Adrenal gland (tissue), 12 donors: ENCODE results near the gene CNNM4. TPM values are rescaled to one million over a fixed set of nuclear protein-coding genes. Genes with fewer than 3 reads are reported as not detected.
"Not testable (repeated sequence)": the region's sequence is repeated elsewhere in the genome, so short reads cannot be mapped to it uniquely, and the experiment has no call there.

ENCODE experiments used
- DNase-seq, 7 donors: peaks; one replicate each; pipeline ENCODE4 v3.0.0-alpha.2; 2019 to 2020
- H3K27ac ChIP-seq, 5 donors: fragments of 200-600 bp; sonication (generic) in 4 of 5; 1 replicate in 3 of 5; 2 replicates in 2 of 5; pipeline versions ENCODE4 v1.5.1 to v1.8.0; 2016 to 2020; ENCODE audit warnings: mild to moderate bottlenecking in 1 of 5
- H3K27me3 ChIP-seq: fragments of 200-600 bp; 2 replicates; pipeline ENCODE4 v1.8.0; 2021
- H3K36me3 ChIP-seq, 2 donors: fragments of 200-600 bp; replicated peaks in 1 of 2; 1 replicate in 1 of 2; 2 replicates in 1 of 2; pipeline versions ENCODE4 v1.5.1 to v1.8.0; 2018 to 2022
- H3K4me1 ChIP-seq, 2 donors: fragments of 200-600 bp; replicated peaks in 1 of 2; 1 replicate in 1 of 2; 2 replicates in 1 of 2; pipeline versions ENCODE4 v1.5.1 to v1.8.0; 2018 to 2021
- H3K4me3 ChIP-seq, 4 donors: fragments of 200-600 bp; sonication (generic) in 3 of 4; one replicate each; pipeline ENCODE4 v1.5.1; 2016 to 2018
- H3K9me3 ChIP-seq, 3 donors: fragments of 200-600 bp; sonication (generic) in 1 of 3; replicated peaks in 1 of 3; 1 replicate in 2 of 3; 2 replicates in 1 of 3; pipeline versions ENCODE4 v1.5.1 to v1.8.0; 2016 to 2021
- POLR2A ChIP-seq, 2 donors: fragments of 450-650 bp; IDR thresholded peaks; one replicate each; pipeline ENCODE4 v1.6.1; 2017; ENCODE audit warnings: antibody characterized with exemption in 2 of 2, mild to moderate bottlenecking in 2 of 2, moderate library complexity in 1 of 2
- WGBS, 4 donors: extraction: QIAGEN DNeasy Blood & Tissue Kit in 2 of 4; methylation state at CpG; one replicate each; pipeline versions ENCODE4 v1.1.5 to v1.1.7; 2013 to 2017; 5-methylcytosine and 5-hydroxymethylcytosine counted together
- intact Hi-C, 2 donors: fragments of 100-400 bp; cut with DNase I; formaldehyde crosslinking; loops; one replicate each; pipeline versions ENCODE4 v1.14.1 to v1.15.0; 2022 to 2023
- polyA plus RNA-seq, 3 donors: library from polyadenylated mRNA; stranded (reverse); fragments of 200-250 nt in 2 of 3; fragments of 350-450 nt in 1 of 3; fragmentation: Illumina TruSeq in 1 of 3; extraction: RNeasy Lipid Tissue Mini Kit (QIAGEN cat#74804) in 1 of 3; gene quantifications; one replicate each; pipeline ENCODE4 v1.2.3, GENCODE V29; 2013 to 2014
- total RNA-seq, 9 donors: library from RNA; depleted of rRNA in 4 of 9; stranded (reverse); fragments of >200 nt in 4 of 9; fragments of 120-200 nt in 1 of 9; fragmentation: NEBNext Ultra II Directional in 1 of 9; extraction: Animal tissue kit (Norgen Biotek cat#: 25700) in 1 of 9; gene quantifications; one replicate each; pipeline versions ENCODE4 v1.1.0 to v1.2.4, GENCODE V29; 2013 to 2023
- TF ChIP-seq, protein P1 (sequence below), 6 experiments: fragments of 450-650 bp in 4 of 6; fragments of 200-600 bp in 2 of 6; sonication (generic) in 1 of 6; IDR thresholded peaks; 1 replicate in 5 of 6; 2 replicates in 1 of 6; pipeline versions ENCODE4 v1.5.1 to v1.8.0; 2016 to 2021; ENCODE audit warnings: antibody characterized with exemption in 6 of 6, mild to moderate bottlenecking in 2 of 6, moderate library complexity in 1 of 6
- donor health status: healthy with polysubstance abuse.
- donor health status: Bipolar disorder and iron deficiency.
- donor health status: DM: yes; HTN: yes; CAD: no.
- donor health status: DM: no; HTN: no; CAD: no.
- donor health status: DM: no; HTN: no; CAD: no.
- donor health status: DM: yes; HTN: yes; CAD: no.

Gene CNNM4
- total and polyA plus RNA-seq, 12 donors, result 2.2 to 7.7 (median 4.4) TPM

GRCh38 chr2:96788442-96789244 is 27.9 kb downstream of the CNNM4 start:
- no peak for TF ChIP-seq POLR2A (IDR thresholded peaks at IDR 0.05)
- TF ChIP-seq, protein P1, sequence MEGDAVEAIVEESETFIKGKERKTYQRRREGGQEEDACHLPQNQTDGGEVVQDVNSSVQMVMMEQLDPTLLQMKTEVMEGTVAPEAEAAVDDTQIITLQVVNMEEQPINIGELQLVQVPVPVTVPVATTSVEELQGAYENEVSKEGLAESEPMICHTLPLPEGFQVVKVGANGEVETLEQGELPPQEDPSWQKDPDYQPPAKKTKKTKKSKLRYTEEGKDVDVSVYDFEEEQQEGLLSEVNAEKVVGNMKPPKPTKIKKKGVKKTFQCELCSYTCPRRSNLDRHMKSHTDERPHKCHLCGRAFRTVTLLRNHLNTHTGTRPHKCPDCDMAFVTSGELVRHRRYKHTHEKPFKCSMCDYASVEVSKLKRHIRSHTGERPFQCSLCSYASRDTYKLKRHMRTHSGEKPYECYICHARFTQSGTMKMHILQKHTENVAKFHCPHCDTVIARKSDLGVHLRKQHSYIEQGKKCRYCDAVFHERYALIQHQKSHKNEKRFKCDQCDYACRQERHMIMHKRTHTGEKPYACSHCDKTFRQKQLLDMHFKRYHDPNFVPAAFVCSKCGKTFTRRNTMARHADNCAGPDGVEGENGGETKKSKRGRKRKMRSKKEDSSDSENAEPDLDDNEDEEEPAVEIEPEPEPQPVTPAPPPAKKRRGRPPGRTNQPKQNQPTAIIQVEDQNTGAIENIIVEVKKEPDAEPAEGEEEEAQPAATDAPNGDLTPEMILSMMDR (IDR thresholded peaks at IDR 0.05), result no peak
- WGBS, 4 donors, result 72 to 77% (median 74%) methylated on average over 14 to 17 of the region's 17 CpGs

DNA sequence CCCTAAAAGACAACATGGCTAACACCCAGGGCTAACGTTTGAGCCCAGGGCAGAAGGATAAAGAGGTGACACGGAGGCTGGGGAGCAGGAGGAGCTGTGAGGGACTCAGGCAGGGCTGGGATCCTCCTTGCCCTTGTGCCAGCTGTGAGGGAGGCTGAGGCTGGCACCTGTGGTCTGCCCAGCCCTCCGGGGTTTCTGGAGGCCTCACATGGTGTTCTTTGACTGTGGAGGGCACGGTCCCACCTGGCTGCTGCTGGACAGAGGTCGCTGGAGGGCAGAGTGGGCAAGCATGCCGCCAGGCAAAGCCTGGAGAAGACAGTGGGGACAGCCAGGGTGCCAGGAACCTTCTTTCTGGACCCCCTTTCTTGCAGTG is 28.5 kb downstream of the CNNM4 start:
- intact Hi-C loops, result no loop called here
- Histone ChIP-seq H3K4me1 (peaks cover 14 to 30% of the 10 kb centered on the region in 2 donors), H3K9me3 (no peaks in the 10 kb centered on the region), H3K27ac (no peak overlapping the region), H3K27me3 (no peaks in the 10 kb centered on the region), H3K4me3 (no peak overlapping the region), H3K36me3 (no peaks in the 10 kb centered on the region)
- TF ChIP-seq POLR2A (IDR thresholded peaks at IDR 0.05), result no peak
- TF ChIP-seq, protein P1 (IDR thresholded peaks at IDR 0.05), result no peak
- DNase-seq, result no peak
- WGBS, 4 donors, result 91 to 97% (median 93%) methylated on average over 4 to 6 of the region's 6 CpGs

More at GRCh38 chr2:96788442-96789244, 27.9 kb downstream of the CNNM4 start:
- Histone ChIP-seq H3K4me3 (no peak overlapping the region), H3K4me1 (peaks cover 14 to 30% of the 10 kb centered on the region in 2 donors), H3K27ac (peak overlapping the region in 2 of 5 donors; percentile 43 to 49), H3K27me3 (no peaks in the 10 kb centered on the region), H3K36me3 (no peaks in the 10 kb centered on the region), H3K9me3 (no peaks in the 10 kb centered on the region)
- peak; percentile 62 to 85 (median 76) for DNase-seq
- intact Hi-C loops, result no loop called here

DNA sequence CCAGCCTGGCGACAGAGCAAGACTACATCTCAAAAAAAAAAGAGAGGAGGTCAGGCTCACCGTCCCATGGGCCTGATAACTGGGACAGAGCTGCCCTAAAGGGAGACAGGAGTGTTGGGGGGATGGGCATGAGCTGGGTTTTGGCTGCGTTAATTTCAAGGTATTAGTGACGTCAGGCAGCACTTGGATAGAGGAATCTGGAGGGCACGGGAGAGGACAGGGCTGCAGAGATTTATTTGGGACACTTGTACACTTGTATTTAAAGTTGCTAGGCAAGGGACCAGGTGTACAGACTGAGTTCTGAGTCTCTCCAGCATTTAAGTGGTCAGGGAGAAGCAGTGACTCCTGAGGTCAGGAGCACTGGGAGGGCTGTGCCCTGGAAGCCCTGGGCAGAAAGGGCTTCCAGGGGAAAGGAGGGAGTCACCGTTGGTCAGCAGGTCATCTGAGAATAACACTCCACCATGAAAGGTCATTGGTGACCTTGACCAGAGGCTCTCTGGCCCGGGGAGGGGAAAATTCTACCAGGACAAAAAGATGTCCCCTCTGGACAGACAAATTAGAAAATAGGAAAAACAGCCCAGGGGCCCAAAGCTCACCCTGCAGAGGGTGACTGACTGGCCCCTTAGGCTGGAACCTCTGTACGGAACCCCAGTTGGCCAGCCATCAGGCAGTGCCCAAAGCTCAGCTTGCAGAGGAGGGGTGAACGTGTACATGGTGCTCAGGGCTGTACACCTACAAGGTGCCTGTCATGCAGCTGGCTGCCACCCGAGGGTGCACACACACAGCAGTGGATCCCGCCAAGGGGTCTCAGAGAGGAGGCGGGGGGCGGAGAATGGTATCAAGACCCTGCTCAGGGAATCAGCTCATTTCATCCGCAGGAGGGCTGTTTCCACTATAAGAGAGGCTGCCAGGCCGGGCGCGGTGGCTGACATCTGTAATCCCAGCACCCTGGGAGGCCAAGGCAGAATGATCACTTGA is 32.4 kb downstream of the CNNM4 start:
- H3K27ac ChIP-seq, result no peak overlapping the region
- no peak for TF ChIP-seq POLR2A (IDR thresholded peaks at IDR 0.05)
- TF ChIP-seq, protein P1 (IDR thresholded peaks at IDR 0.05), result no peak
- 80 to 83% (median 82%) methylated on average over 16 to 17 of the region's 17 CpGs for WGBS, 4 donors

GRCh38 chr2:96795076-96795475 is 34.4 kb downstream of the CNNM4 start:
- Histone ChIP-seq H3K4me1 (peaks cover 0 to 5% of the 10 kb centered on the region in 2 donors), H3K9me3 (no peaks in the 10 kb centered on the region), H3K27ac (no peak overlapping the region), H3K4me3 (no peak overlapping the region), H3K27me3 (no peaks in the 10 kb centered on the region), H3K36me3 (peaks cover 0 to 12% of the 10 kb centered on the region in 2 donors)
- intact Hi-C loops, result no loop called here
- DNase-seq, result no peak
- 93 to 99% (median 96%) methylated on average over 2 to 6 of the region's 6 CpGs for WGBS, 4 donors
- TF ChIP-seq, protein P1 (IDR thresholded peaks at IDR 0.05), result no peak
- TF ChIP-seq POLR2A (IDR thresholded peaks at IDR 0.05), result no peak

More for the DNA sequence above, 32.4 kb downstream of the CNNM4 start:
- H3K4me1 ChIP-seq, result peaks cover 7 to 13% of the 10 kb centered on the region in 2 donors
- no peaks in the 10 kb centered on the region for H3K9me3 ChIP-seq
- no peak overlapping the region for H3K4me3 ChIP-seq
- intact Hi-C loops, result no loop called here
- peaks cover 0 to 5% of the 10 kb centered on the region in 2 donors for H3K36me3 ChIP-seq
- peak in 1 of 7 donors; percentile 20 for DNase-seq
- H3K27me3 ChIP-seq, result no peaks in the 10 kb centered on the region

DNA sequence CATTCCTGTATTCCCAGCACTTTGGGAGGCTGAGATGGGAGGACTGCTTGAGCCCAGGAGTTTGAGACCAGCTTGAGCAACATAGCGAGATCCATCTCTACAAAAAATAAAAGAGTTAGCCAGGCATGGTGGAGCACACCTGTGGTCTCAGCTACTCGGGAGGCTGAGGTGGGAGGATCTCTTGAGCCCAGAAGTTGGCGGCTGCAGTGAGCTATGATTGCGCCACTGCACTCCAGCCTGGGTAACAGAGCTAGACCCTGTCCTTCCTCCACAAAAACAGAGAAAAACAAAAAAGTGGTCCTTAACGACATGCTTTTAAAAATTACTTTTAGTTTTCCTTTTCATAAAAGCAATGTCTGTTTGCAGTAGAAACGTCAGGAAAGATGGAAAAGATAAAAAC is 35.8 kb downstream of the CNNM4 start:
- Histone ChIP-seq H3K36me3 (peaks cover 0 to 12% of the 10 kb centered on the region in 2 donors), H3K4me1 (peaks cover 0 to 13% of the 10 kb centered on the region in 2 donors)
- WGBS, 4 donors, result 85 to 92% (median 91%) methylated on average over 6 of the region's 6 CpGs
- DNase-seq, intact Hi-C loops, H3K27me3 ChIP-seq, H3K9me3 ChIP-seq, H3K4me3 ChIP-seq, H3K27ac ChIP-seq: not testable (repeated sequence)
